Lung (tissue), 12 donors: Measurements from ENCODE around the gene CCDC73. TPM values are rescaled to one million over a fixed set of nuclear protein-coding genes. Genes with fewer than 3 reads are reported as not detected.

Experiments
- ATAC-seq: fragments of 200-7000 bp; cut with Tn5 transposase; one replicate; pipeline ENCODE4 v1.9.1; 2020; ENCODE audit warnings: moderate number of reproducible peaks; ENCODE audit not compliant: insufficient read depth, low FRiP score
- DNase-seq, 3 donors: peaks; one replicate each; pipeline ENCODE4 v3.0.0-alpha.2; 2013 to 2017
- H3K27ac ChIP-seq, 2 donors: one replicate each; pipeline ENCODE4 v1.5.1; 2013; ENCODE audit warnings: mild to moderate bottlenecking in 2 of 2, moderate library complexity in 2 of 2, control low read depth in 1 of 2, inconsistent platforms in 1 of 2, low read depth in 1 of 2, low read length in 1 of 2
- H3K27me3 ChIP-seq, 3 donors: one replicate each; pipeline ENCODE4 v1.5.1; 2013; ENCODE audit warnings: low read length in 2 of 3; ENCODE audit not compliant: control insufficient read depth in 3 of 3, insufficient read depth in 3 of 3
- H3K36me3 ChIP-seq, 4 donors: one replicate each; pipeline ENCODE4 v1.5.1; 2013; ENCODE audit warnings: low read length in 4 of 4, mild to moderate bottlenecking in 1 of 4, moderate library complexity in 1 of 4; ENCODE audit not compliant: control insufficient read depth in 4 of 4, insufficient read depth in 4 of 4
- H3K4me1 ChIP-seq, 5 donors: one replicate each; pipeline ENCODE4 v1.5.1; 2013; ENCODE audit warnings: low read length in 5 of 5, mild to moderate bottlenecking in 2 of 5, moderate library complexity in 1 of 5; ENCODE audit not compliant: control insufficient read depth in 5 of 5, insufficient read depth in 5 of 5
- H3K4me3 ChIP-seq: one replicate; pipeline ENCODE4 v1.5.1; 2013; ENCODE audit warnings: mild to moderate bottlenecking, control low read depth, moderate library complexity
- H3K9ac ChIP-seq, 2 donors: one replicate each; pipeline ENCODE4 v1.5.1; 2013; ENCODE audit warnings: low read length in 2 of 2, control low read depth in 1 of 2; ENCODE audit not compliant: insufficient read depth in 1 of 2
- H3K9me3 ChIP-seq, 4 donors: one replicate each; pipeline ENCODE4 v1.5.1; 2013; ENCODE audit warnings: low read length in 3 of 4, mild to moderate bottlenecking in 1 of 4, moderate library complexity in 1 of 4; ENCODE audit not compliant: control insufficient read depth in 4 of 4, insufficient read depth in 3 of 4
- CTCF ChIP-seq: IDR thresholded peaks from 2 replicates; pipeline ENCODE4 v1.5.1; 2012; ENCODE audit warnings: mild to moderate bottlenecking; ENCODE audit errors: control extremely low read depth, extremely low read depth
- WGBS, 2 donors: extraction: QIAGEN DNeasy Blood & Tissue Kit; methylation state at CpG; one replicate each; pipeline ENCODE4 v1.1.7; 2013; 5-methylcytosine and 5-hydroxymethylcytosine counted together
- polyA plus RNA-seq, 2 donors: library from polyadenylated mRNA; stranded (reverse); fragments of 200-250 nt; gene quantifications; one replicate each; pipeline ENCODE4 v1.2.1, GENCODE V29; 2013
- total RNA-seq, 2 donors: library from RNA; depleted of rRNA in 1 of 2; stranded (reverse); fragments of >200 nt in 1 of 2; gene quantifications; one replicate each; pipeline ENCODE4 v1.2.1, GENCODE V29; 2014 to 2021
- donor health status: control.
- donor health status: control.
- donor health status: Bipolar disorder and iron deficiency.
- donor health status: healthy.
- donor health status: DM: yes; HTN: yes; CAD: no.

Gene CCDC73
- total and polyA plus RNA-seq, 4 donors, result 0.03 to 0.17 (median 0.10) TPM

GRCh38 chr11:32561835-32562234, 232.6 kb downstream of the CCDC73 start:
- TF ChIP-seq CTCF, result no peak
- H3K9me3 ChIP-seq, result no peaks in the 10 kb centered on the region
- H3K36me3 ChIP-seq, result no peaks in the 10 kb centered on the region
- WGBS, 2 donors, result 90 to 91% methylated on average over 11 of the region's 11 CpGs
- H3K4me3 ChIP-seq, result no peak overlapping the region
- ATAC-seq (no peak), DNase-seq (no peak)
- no peak overlapping the region for H3K9ac ChIP-seq
- H3K4me1 ChIP-seq, result peaks cover 0 to 4% (median 0%) of the 10 kb centered on the region in 5 donors
- H3K27me3 ChIP-seq, result no peaks in the 10 kb centered on the region
- no peak overlapping the region for H3K27ac ChIP-seq

DNA sequence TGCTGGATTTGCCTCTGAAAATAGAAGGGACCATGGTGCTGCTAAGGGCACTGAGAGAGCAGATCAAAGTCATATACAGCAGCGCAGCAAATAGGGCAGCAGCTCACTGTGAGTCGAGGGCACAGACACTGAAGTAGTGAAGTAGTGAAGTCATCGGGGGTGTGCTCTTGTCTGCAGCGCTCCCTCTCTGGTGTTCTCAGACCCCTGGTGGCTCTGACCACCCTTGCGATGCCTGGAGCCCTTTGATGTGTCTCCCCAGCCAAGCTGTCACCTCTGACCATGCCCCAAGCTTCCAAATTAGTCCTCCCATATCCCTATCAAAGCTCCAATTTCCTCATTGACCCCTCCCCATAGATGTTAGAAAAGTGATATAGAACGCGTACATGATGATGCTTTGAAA, 238.6 kb downstream of the CCDC73 start:
- Histone ChIP-seq H3K9ac (no peak overlapping the region), H3K4me3 (no peak overlapping the region), H3K9me3 (peaks cover 0 to 4% (median 0%) of the 10 kb centered on the region in 4 donors), H3K27me3 (no peaks in the 10 kb centered on the region), H3K27ac (no peak overlapping the region), H3K4me1 (peaks cover 0 to 2% (median 0%) of the 10 kb centered on the region in 5 donors), H3K36me3 (no peaks in the 10 kb centered on the region)
- TF ChIP-seq CTCF, result no peak
- ATAC-seq (no peak), DNase-seq (no peak)
- WGBS, 2 donors, result 87 to 91% methylated on average over 7 of the region's 7 CpGs

DNA sequence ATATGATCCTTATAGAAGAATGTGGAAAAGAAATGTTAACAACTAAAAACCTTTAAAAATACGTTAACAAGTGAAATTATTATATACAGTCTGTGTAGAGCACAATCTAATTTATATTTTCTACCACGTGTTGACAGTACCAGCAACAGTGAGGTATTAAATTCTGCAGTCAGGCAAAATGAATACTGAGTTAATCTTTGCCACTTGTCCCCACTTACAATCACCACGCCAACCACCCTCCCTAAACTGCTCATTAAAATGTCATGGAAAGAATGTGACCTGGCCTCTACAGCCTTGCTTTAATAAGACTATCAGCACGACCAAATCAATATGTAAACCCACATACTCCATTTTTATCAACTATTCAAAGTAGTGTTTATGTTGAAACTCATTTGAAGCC, 239.4 kb downstream of the CCDC73 start:
- Histone ChIP-seq H3K4me1 (peaks cover 0 to 2% (median 0%) of the 10 kb centered on the region in 5 donors), H3K9ac (no peak overlapping the region), H3K9me3 (peaks cover 0 to 5% (median 0%) of the 10 kb centered on the region in 4 donors), H3K4me3 (no peak overlapping the region), H3K27me3 (no peaks in the 10 kb centered on the region), H3K36me3 (no peaks in the 10 kb centered on the region), H3K27ac (no peak overlapping the region)
- no peak for ATAC-seq
- no peak for TF ChIP-seq CTCF
- no peak for DNase-seq
- 39 to 53% methylated on average over 4 of the region's 4 CpGs for WGBS, 2 donors

Other genes with a start within 250 kb of the CCDC73 start
- gene EIF3M, start 210.8 kb downstream of the CCDC73 start, total RNA-seq, result 100 to 1,000 TPM; 168 to 196 TPM
- gene EIF3M, start 210.8 kb downstream of the CCDC73 start, polyA plus RNA-seq, result 100 to 1,000 TPM; 220 to 247 TPM
- 1 to 10 TPM; 6.3 to 9.7 TPM for gene PRRG4, start 35.3 kb upstream of the CCDC73 start, total RNA-seq
- gene PRRG4, start 35.3 kb upstream of the CCDC73 start, polyA plus RNA-seq, result 1 to 10 TPM; 4.7 to 5.8 TPM
- 10 to 100 TPM; 17.4 to 59.9 TPM for gene QSER1, start 98.1 kb upstream of the CCDC73 start, total RNA-seq
- 1 to 10 TPM; 3.5 to 3.8 TPM for gene QSER1, start 98.1 kb upstream of the CCDC73 start, polyA plus RNA-seq
- gene DEPDC7, start 221.2 kb upstream of the CCDC73 start, total RNA-seq, result 1 to 10 TPM in 1 of 2 donors, under 1 TPM in 1; 0.77 to 6.1 TPM
- gene DEPDC7, start 221.2 kb upstream of the CCDC73 start, polyA plus RNA-seq, result 1 to 10 TPM in 1 of 2 donors, under 1 TPM in 1; 0.45 to 1.1 TPM
- gene TCP11L1, start 244.9 kb upstream of the CCDC73 start, total RNA-seq, result 10 to 100 TPM; 11.5 to 19.8 TPM
- gene TCP11L1, start 244.9 kb upstream of the CCDC73 start, polyA plus RNA-seq, result 1 to 10 TPM; 3.1 to 5.5 TPM